Sigmoid colon (tissue), 3 donors: ENCODE measurements around the gene RXRG.

Source experiments
- POLR2A ChIP-seq, 2 donors: fragments of 450-650 bp; IDR thresholded peaks; one replicate each; pipeline ENCODE4 v1.6.1; 2016; ENCODE audit warnings: antibody characterized with exemption in 2 of 2, mild to moderate bottlenecking in 2 of 2, moderate library complexity in 2 of 2
- TF ChIP-seq, protein P1 (sequence below), 4 experiments: fragments of 450-650 bp in 3 of 4; fragments of 200-600 bp in 1 of 4; IDR thresholded peaks; one replicate each; pipeline ENCODE4 v1.5.1; 2016 to 2019; ENCODE audit warnings: antibody characterized with exemption in 4 of 4, mild to moderate bottlenecking in 3 of 4, moderate library complexity in 2 of 4

DNA sequence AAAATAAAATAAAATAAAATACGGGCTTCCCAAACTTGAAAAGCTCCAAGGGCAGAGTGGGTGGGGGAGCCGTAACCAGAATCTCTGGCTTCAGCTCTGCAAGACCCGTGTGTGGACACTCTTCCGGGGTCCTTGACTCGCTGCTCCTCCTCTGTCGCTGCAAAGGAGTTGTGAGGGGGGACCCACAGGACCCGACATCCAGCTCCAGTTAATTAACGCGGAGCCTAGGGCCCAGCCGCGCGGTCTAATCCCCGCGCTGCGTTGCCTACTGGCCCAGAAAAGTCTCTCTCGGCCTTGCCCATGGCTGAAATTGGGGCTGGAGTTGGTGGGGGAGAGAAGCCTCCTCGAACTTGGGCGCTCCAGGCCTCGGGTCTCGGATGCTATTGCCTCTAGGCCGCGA is 90.2 kb downstream of the RXRG start:
- no peak for TF ChIP-seq POLR2A (IDR thresholded peaks at IDR 0.05)
- TF ChIP-seq, protein P1, sequence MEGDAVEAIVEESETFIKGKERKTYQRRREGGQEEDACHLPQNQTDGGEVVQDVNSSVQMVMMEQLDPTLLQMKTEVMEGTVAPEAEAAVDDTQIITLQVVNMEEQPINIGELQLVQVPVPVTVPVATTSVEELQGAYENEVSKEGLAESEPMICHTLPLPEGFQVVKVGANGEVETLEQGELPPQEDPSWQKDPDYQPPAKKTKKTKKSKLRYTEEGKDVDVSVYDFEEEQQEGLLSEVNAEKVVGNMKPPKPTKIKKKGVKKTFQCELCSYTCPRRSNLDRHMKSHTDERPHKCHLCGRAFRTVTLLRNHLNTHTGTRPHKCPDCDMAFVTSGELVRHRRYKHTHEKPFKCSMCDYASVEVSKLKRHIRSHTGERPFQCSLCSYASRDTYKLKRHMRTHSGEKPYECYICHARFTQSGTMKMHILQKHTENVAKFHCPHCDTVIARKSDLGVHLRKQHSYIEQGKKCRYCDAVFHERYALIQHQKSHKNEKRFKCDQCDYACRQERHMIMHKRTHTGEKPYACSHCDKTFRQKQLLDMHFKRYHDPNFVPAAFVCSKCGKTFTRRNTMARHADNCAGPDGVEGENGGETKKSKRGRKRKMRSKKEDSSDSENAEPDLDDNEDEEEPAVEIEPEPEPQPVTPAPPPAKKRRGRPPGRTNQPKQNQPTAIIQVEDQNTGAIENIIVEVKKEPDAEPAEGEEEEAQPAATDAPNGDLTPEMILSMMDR (IDR thresholded peaks at IDR 0.05): no peak
